ENCODE data around the gene DDX54. TPM values are rescaled to one million over a fixed set of nuclear protein-coding genes. Genes with fewer than 3 reads are reported as not detected.

DDX54 gene
- total RNA-seq, 1 experiment from 2014 or later, result 83.0 TPM

DNA sequence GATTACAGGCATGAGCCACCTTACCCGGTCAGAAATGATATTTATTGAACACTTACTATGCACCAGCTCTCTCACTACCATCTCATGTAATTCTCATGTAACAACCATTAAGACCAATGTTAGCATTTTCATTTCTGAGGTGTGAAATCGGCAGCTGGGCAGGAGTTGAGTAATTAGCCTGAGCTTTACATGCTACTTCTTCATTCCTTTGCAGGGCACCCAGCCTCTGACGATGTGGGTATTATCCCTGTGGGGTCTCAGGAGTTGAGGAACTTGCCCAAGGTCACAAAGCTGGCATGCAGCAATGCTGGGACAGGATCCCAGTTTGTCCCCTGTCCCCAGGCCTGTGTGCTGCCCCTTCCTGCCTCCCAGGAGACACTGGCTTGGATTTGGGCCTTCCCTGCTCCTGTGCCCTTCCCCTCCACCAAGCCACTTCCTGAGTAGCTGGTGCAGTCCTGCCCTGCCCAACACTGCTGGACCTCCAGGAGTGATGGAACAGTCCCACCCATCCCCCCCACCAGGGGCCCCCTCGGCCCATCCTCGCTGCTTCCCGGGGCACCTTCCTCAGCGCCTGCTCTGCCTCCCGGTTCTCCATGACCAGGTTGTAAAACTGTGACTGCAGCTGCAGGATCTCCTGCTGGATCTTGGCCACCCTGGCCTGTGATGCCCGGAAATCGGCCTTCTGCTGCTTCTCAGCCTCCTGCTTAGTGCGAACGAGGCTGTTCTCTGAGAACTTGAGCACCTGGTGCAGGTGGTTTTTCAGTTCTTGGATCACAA, 14.9 kb upstream of the DDX54 start:
- H2BK20ac ChIP-seq (ENCODE audit: low read depth, low read length, poor library complexity, severe bottlenecking), result no peak overlapping the region
- Mint-ChIP-seq H3K4me3 (no peak overlapping the region), H3K9me3 (no peaks in the 10 kb centered on the region), H3K4me1 (peaks cover 0 to 5% of the 10 kb centered on the region in 2 experiments; a peak in 2 of 4 replicates), H3K27ac (peak overlapping the region in 1 of 3 experiments; percentile 52; a peak in 1 of 7 replicates), H3K27me3 (ENCODE audit: low read depth) (no peaks in the 10 kb centered on the region), H3K36me3 (ENCODE audit: insufficient read depth in 1 of 3, low read depth in 3 of 3) (no peaks in the 10 kb centered on the region)
- no peak overlapping the region for H3K27ac ChIP-seq (ENCODE audit: insufficient read length, low read depth, low read length)
- H4K5ac ChIP-seq (ENCODE audit: insufficient read length, low read depth, low read length), result no peak overlapping the region
- no peak overlapping the region for H2BK12ac ChIP-seq (ENCODE audit: insufficient read length, low read depth, low read length)
- H3K79me2 ChIP-seq (ENCODE audit: insufficient read depth, low read length), result no peaks in the 10 kb centered on the region
- H4K8ac ChIP-seq (replicated peaks; ENCODE audit: insufficient read length, low read depth, low read length), result no peak overlapping the region
- H3K4me2 ChIP-seq (ENCODE audit: insufficient read depth, insufficient read length, low read length), result no peak overlapping the region
- H3K79me1 ChIP-seq (ENCODE audit: insufficient read depth, low read depth, low read length, poor library complexity, severe bottlenecking), result no peaks in the 10 kb centered on the region
- no peaks in the 10 kb centered on the region for H3K4me1 ChIP-seq (ENCODE audit: insufficient read depth, low read length)
- no peaks in the 10 kb centered on the region for H4K20me1 ChIP-seq (ENCODE audit: control insufficient read depth, insufficient read depth, insufficient read length)
- H3K9me3 ChIP-seq (ENCODE audit: control insufficient read depth, low read depth, low read length), result no peaks in the 10 kb centered on the region
- no peak overlapping the region for H2BK5ac ChIP-seq (ENCODE audit: insufficient read length, low read length)
- H3K18ac ChIP-seq (ENCODE audit: insufficient read length, low read depth, low read length), result no peak overlapping the region
- H3K23me2 ChIP-seq (ENCODE audit: insufficient read length, low read depth, low read length, poor library complexity, severe bottlenecking), result no peaks in the 10 kb centered on the region
- H3K4ac ChIP-seq (ENCODE audit: low read depth, low read length), result no peak overlapping the region
- no CpG with 5 or more reads among the region's 12 CpGs for WGBS (ENCODE audit: extremely low coverage, insufficient read length, low lambda C conversion rate)
- no peak for DNase-seq
- no peak overlapping the region for H2AFZ ChIP-seq (ENCODE audit: low read length)
- no peak overlapping the region for H2BK120ac ChIP-seq (ENCODE audit: low read depth, low read length, poor library complexity, severe bottlenecking)
- no peak overlapping the region for H3K14ac ChIP-seq (ENCODE audit: insufficient read depth, low read length)
- H3T11ph ChIP-seq (ENCODE audit: low read length), result no peak overlapping the region
- no peak overlapping the region for H2AK5ac ChIP-seq (ENCODE audit: insufficient read length, low read length)
- no peaks in the 10 kb centered on the region for H3K27me3 ChIP-seq (ENCODE audit: insufficient read depth, low read length)
- no peak overlapping the region for H4K91ac ChIP-seq (ENCODE audit: insufficient read length, low read depth, low read length)
- H3K23ac ChIP-seq (ENCODE audit: insufficient read length, low read depth, low read length), result no peak overlapping the region
- no peak overlapping the region for H2BK15ac ChIP-seq (ENCODE audit: low read depth, low read length)
- TF ChIP-seq, protein P1, sequence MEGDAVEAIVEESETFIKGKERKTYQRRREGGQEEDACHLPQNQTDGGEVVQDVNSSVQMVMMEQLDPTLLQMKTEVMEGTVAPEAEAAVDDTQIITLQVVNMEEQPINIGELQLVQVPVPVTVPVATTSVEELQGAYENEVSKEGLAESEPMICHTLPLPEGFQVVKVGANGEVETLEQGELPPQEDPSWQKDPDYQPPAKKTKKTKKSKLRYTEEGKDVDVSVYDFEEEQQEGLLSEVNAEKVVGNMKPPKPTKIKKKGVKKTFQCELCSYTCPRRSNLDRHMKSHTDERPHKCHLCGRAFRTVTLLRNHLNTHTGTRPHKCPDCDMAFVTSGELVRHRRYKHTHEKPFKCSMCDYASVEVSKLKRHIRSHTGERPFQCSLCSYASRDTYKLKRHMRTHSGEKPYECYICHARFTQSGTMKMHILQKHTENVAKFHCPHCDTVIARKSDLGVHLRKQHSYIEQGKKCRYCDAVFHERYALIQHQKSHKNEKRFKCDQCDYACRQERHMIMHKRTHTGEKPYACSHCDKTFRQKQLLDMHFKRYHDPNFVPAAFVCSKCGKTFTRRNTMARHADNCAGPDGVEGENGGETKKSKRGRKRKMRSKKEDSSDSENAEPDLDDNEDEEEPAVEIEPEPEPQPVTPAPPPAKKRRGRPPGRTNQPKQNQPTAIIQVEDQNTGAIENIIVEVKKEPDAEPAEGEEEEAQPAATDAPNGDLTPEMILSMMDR (conservative IDR thresholded peaks at IDR 0.05), result no peak
- no peak overlapping the region for H3K9ac ChIP-seq (ENCODE audit: extremely low read depth, insufficient read length, low read length)
- H3K56ac ChIP-seq (ENCODE audit: insufficient read length, low read depth, low read length), result no peak overlapping the region
